Nephron progenitor cell (in vitro differentiated cells): ENCODE data around the gene SPIN1.

ENCODE experiments used
- DNase-seq: peaks from one replicate; pipeline ENCODE4 v3.0.0; 2021
- H3K27ac Mint-ChIP-seq: 2 replicates; pipeline ENCODE4 v1.8.0; 2021; ENCODE audit warnings: mild to moderate bottlenecking, moderate library complexity, mixed read lengths
- H3K27me3 Mint-ChIP-seq: 2 replicates; pipeline ENCODE4 v1.8.0; 2021; ENCODE audit warnings: mild to moderate bottlenecking, low read depth, mixed read lengths; ENCODE audit not compliant: poor library complexity
- H3K36me3 Mint-ChIP-seq: 2 replicates; pipeline ENCODE4 v1.8.0; 2021; ENCODE audit warnings: low read depth, mixed read lengths
- H3K4me1 Mint-ChIP-seq: 2 replicates; pipeline ENCODE4 v1.8.0; 2021; ENCODE audit warnings: mixed read lengths
- H3K4me3 Mint-ChIP-seq: 2 replicates; pipeline ENCODE4 v1.8.0; 2021; ENCODE audit warnings: mild to moderate bottlenecking, moderate library complexity, mixed read lengths
- H3K9me3 Mint-ChIP-seq: 2 replicates; pipeline ENCODE4 v1.8.0; 2021; ENCODE audit warnings: mild to moderate bottlenecking, moderate library complexity, mixed read lengths
- CTCF ChIP-seq: fragments of 200-600 bp; sonication (generic); IDR thresholded peaks from 2 replicates; pipeline ENCODE4 v1.5.0; 2021; ENCODE audit warnings: antibody characterized with exemption

SPIN1 gene

GRCh38 chr9:88438811-88439210 lies 50.6 kb downstream of the SPIN1 start:
- Mint-ChIP-seq H3K4me3 (no peak overlapping the region), H3K36me3 (peaks cover 85% of the 10 kb centered on the region), H3K4me1 (peaks cover 9% of the 10 kb centered on the region), H3K27me3 (no peaks in the 10 kb centered on the region), H3K27ac (peak overlapping the region; percentile 16), H3K9me3 (peaks cover 30% of the 10 kb centered on the region)
- DNase-seq: no peak
- TF ChIP-seq CTCF: no peak

GRCh38 chr9:88441301-88442007 lies 53.2 kb downstream of the SPIN1 start:
- peaks cover 47% of the 10 kb centered on the region for H3K9me3 Mint-ChIP-seq

GRCh38 chr9:88443480-88444113 lies 55.4 kb downstream of the SPIN1 start:
- Mint-ChIP-seq H3K27me3 (no peaks in the 10 kb centered on the region), H3K9me3 (peaks cover 46% of the 10 kb centered on the region), H3K36me3 (peaks cover 79% of the 10 kb centered on the region), H3K4me1 (peaks cover 11% of the 10 kb centered on the region), H3K27ac (peak overlapping the region; percentile 11), H3K4me3 (no peak overlapping the region)
- no peak for DNase-seq
- no peak for TF ChIP-seq CTCF

More at GRCh38 chr9:88441301-88442007, 53.2 kb downstream of the SPIN1 start:
- H3K4me1 Mint-ChIP-seq: peaks cover 11% of the 10 kb centered on the region
- no peaks in the 10 kb centered on the region for H3K27me3 Mint-ChIP-seq
- no peak for TF ChIP-seq CTCF
- no peak overlapping the region for H3K4me3 Mint-ChIP-seq
- DNase-seq: no peak
- peaks cover 83% of the 10 kb centered on the region for H3K36me3 Mint-ChIP-seq
- H3K27ac Mint-ChIP-seq: peak overlapping the region; percentile 48

- Mint-ChIP-seq H3K4me3 (no peak overlapping the region), H3K27ac (no peak overlapping the region), H3K27me3 (no peaks in the 10 kb centered on the region), H3K36me3 (peaks cover 84% of the 10 kb centered on the region), H3K9me3 (peaks cover 41% of the 10 kb centered on the region), H3K4me1 (peaks cover 11% of the 10 kb centered on the region)
- no peak for DNase-seq
- no peak for TF ChIP-seq CTCF
These were observed 58.5 kb downstream of the SPIN1 start for GRCh38 chr9:88446728-88447127.

GRCh38 chr9:88447431-88447830 lies 59.2 kb downstream of the SPIN1 start:
- H3K27me3 Mint-ChIP-seq: no peaks in the 10 kb centered on the region
- H3K27ac Mint-ChIP-seq: peak overlapping the region; percentile 63
- peaks cover 36% of the 10 kb centered on the region for H3K9me3 Mint-ChIP-seq
- H3K4me1 Mint-ChIP-seq: peaks cover 11% of the 10 kb centered on the region
- H3K4me3 Mint-ChIP-seq: no peak overlapping the region
- H3K36me3 Mint-ChIP-seq: peaks cover 84% of the 10 kb centered on the region
- DNase-seq: no peak
- no peak for TF ChIP-seq CTCF
